ENCODE measurements around the gene C22orf15.

- TF ChIP-seq CTCF (IDR thresholded peaks at IDR 0.05), result no peak
- TF ChIP-seq POLR2A (IDR thresholded peaks at IDR 0.05), result no peak
Observed at GRCh38 chr22:23754220-23754919, 8.4 kb upstream of the C22orf15 start, which contains the start of gene VPREB3.

Measured in testis (tissue), 2 donors.